H9 (cell line): ENCODE data around the gene KIF13A. TPM values are rescaled to one million over a fixed set of nuclear protein-coding genes. Genes with fewer than 3 reads are reported as not detected.

ENCODE experiments used
- DNase-seq: peaks from one replicate; pipeline ENCODE4 v3.0.0-alpha.2; 2017
- H2AFZ ChIP-seq: one replicate; pipeline ENCODE4 v1.6.1; 2013; ENCODE audit warnings: mild to moderate bottlenecking, low read length, control low read depth, moderate library complexity
- H2AK5ac ChIP-seq: 2 replicates; pipeline ENCODE4 v1.6.1; 2013; ENCODE audit warnings: low read length, control low read depth, mixed read lengths; ENCODE audit not compliant: insufficient read length
- H2BK120ac ChIP-seq: one replicate; pipeline ENCODE4 v1.6.1; 2013; ENCODE audit warnings: low read depth, mild to moderate bottlenecking, low read length, control low read depth, inconsistent platforms; ENCODE audit not compliant: poor library complexity, severe bottlenecking
- H2BK12ac ChIP-seq: 2 replicates; pipeline ENCODE4 v1.6.1; 2013; ENCODE audit warnings: low read length, control low read depth, mixed read lengths, low read depth; ENCODE audit not compliant: insufficient read length
- H2BK15ac ChIP-seq: 2 replicates; pipeline ENCODE4 v1.6.1; 2013; ENCODE audit warnings: low read depth, low read length, control low read depth
- H2BK20ac ChIP-seq: one replicate; pipeline ENCODE4 v1.6.1; 2013; ENCODE audit warnings: low read depth, mild to moderate bottlenecking, low read length, control low read depth, inconsistent platforms; ENCODE audit not compliant: poor library complexity, severe bottlenecking
- H2BK5ac ChIP-seq: 2 replicates; pipeline ENCODE4 v1.6.1; 2013; ENCODE audit warnings: low read length, control low read depth, mixed read lengths; ENCODE audit not compliant: insufficient read length
- H3K14ac ChIP-seq: 2 replicates; pipeline ENCODE4 v1.6.1; 2013; ENCODE audit warnings: low read length, control low read depth; ENCODE audit not compliant: insufficient read depth
- H3K18ac ChIP-seq: 2 replicates; pipeline ENCODE4 v1.6.1; 2013; ENCODE audit warnings: low read depth, mild to moderate bottlenecking, mixed read lengths, low read length, control low read depth; ENCODE audit not compliant: insufficient read length
- H3K23ac ChIP-seq: 2 replicates; pipeline ENCODE4 v1.6.1; 2013; ENCODE audit warnings: low read length, control low read depth, mixed read lengths, low read depth; ENCODE audit not compliant: insufficient read length
- H3K23me2 ChIP-seq: 2 replicates; pipeline ENCODE4 v1.6.1; 2013; ENCODE audit warnings: low read depth, mild to moderate bottlenecking, mixed read lengths, low read length, control low read depth; ENCODE audit not compliant: insufficient read length, poor library complexity, severe bottlenecking
- H3K27ac ChIP-seq: 2 replicates; pipeline ENCODE4 v1.5.1; 2013; ENCODE audit warnings: low read length, control low read depth, mixed read lengths, low read depth; ENCODE audit not compliant: insufficient read length
- H3K27me3 ChIP-seq: 2 replicates; pipeline ENCODE4 v1.6.1; 2013; ENCODE audit warnings: low read length, control low read depth, inconsistent platforms; ENCODE audit not compliant: insufficient read depth
- H3K4ac ChIP-seq: 2 replicates; pipeline ENCODE4 v1.6.1; 2013; ENCODE audit warnings: low read depth, mild to moderate bottlenecking, control low read depth, inconsistent platforms, low read length, moderate library complexity
- H3K4me1 ChIP-seq: 2 replicates; pipeline ENCODE4 v1.6.1; 2013; ENCODE audit warnings: low read length, control low read depth, inconsistent platforms; ENCODE audit not compliant: insufficient read depth
- H3K4me2 ChIP-seq: 2 replicates; pipeline ENCODE4 v1.6.1; 2013; ENCODE audit warnings: low read length, control low read depth, mixed read lengths; ENCODE audit not compliant: insufficient read length, insufficient read depth
- H3K56ac ChIP-seq: 2 replicates; pipeline ENCODE4 v1.6.1; 2013; ENCODE audit warnings: low read depth, mild to moderate bottlenecking, mixed read lengths, low read length, control low read depth; ENCODE audit not compliant: insufficient read length
- H3K79me1 ChIP-seq: 2 replicates; pipeline ENCODE4 v1.6.1; 2013; ENCODE audit warnings: low read depth, mild to moderate bottlenecking, moderate library complexity, low read length, control low read depth, inconsistent platforms; ENCODE audit not compliant: insufficient read depth, poor library complexity, severe bottlenecking
- H3K79me2 ChIP-seq: 2 replicates; pipeline ENCODE4 v1.6.1; 2013; ENCODE audit warnings: low read length, control low read depth, inconsistent platforms; ENCODE audit not compliant: insufficient read depth
- H3K9ac ChIP-seq: 2 replicates; pipeline ENCODE4 v1.6.1; 2013; ENCODE audit warnings: low read length, control low read depth, mixed read lengths; ENCODE audit not compliant: insufficient read length; ENCODE audit errors: extremely low read depth
- H3K9me3 ChIP-seq: one replicate; pipeline ENCODE4 v1.6.1; 2013; ENCODE audit warnings: low read depth, low read length, inconsistent platforms; ENCODE audit not compliant: control insufficient read depth
- H3T11ph ChIP-seq: one replicate; pipeline ENCODE4 v1.6.1; 2013; ENCODE audit warnings: mild to moderate bottlenecking, low read length, control low read depth, inconsistent platforms
- H4K20me1 ChIP-seq: one replicate; pipeline ENCODE4 v1.6.1; 2013; ENCODE audit not compliant: control insufficient read depth, insufficient read length, insufficient read depth
- H4K5ac ChIP-seq: 2 replicates; pipeline ENCODE4 v1.6.1; 2013; ENCODE audit warnings: low read depth, mild to moderate bottlenecking, mixed read lengths, low read length, control low read depth; ENCODE audit not compliant: insufficient read length
- H4K8ac ChIP-seq: replicated peaks from 2 replicates; pipeline ENCODE4 v1.6.1; 2013; ENCODE audit warnings: low read length, control low read depth, mixed read lengths, low read depth; ENCODE audit not compliant: insufficient read length
- H4K91ac ChIP-seq: 2 replicates; pipeline ENCODE4 v1.6.1; 2013; ENCODE audit warnings: low read depth, mild to moderate bottlenecking, moderate library complexity, mixed read lengths, low read length, control low read depth; ENCODE audit not compliant: insufficient read length
- H3K27ac Mint-ChIP-seq, 3 experiments: 2 replicates in 2 of 3; 3 replicates in 1 of 3; pipeline ENCODE4 v1.8.0; 2020 to 2021; ENCODE audit warnings: mixed read lengths in 3 of 3, mild to moderate bottlenecking in 1 of 3, moderate library complexity in 1 of 3
- H3K27me3 Mint-ChIP-seq: 2 replicates; pipeline ENCODE4 v1.8.0; 2021; ENCODE audit warnings: low read depth, mild to moderate bottlenecking, moderate library complexity, mixed read lengths
- H3K36me3 Mint-ChIP-seq, 3 experiments: 2 replicates in 2 of 3; 3 replicates in 1 of 3; pipeline ENCODE4 v1.8.0; 2020 to 2021; ENCODE audit warnings: low read depth in 3 of 3, mixed read lengths in 3 of 3; ENCODE audit not compliant: insufficient read depth in 1 of 3
- H3K4me1 Mint-ChIP-seq, 2 experiments: 2 replicates each; pipeline ENCODE4 v1.8.0; 2020; ENCODE audit warnings: mixed read lengths in 2 of 2
- H3K4me3 Mint-ChIP-seq, 2 experiments: 2 replicates in 1 of 2; 3 replicates in 1 of 2; pipeline ENCODE4 v1.8.0; 2020 to 2021; ENCODE audit warnings: mild to moderate bottlenecking in 2 of 2, mixed read lengths in 2 of 2, moderate library complexity in 1 of 2
- H3K9me3 Mint-ChIP-seq, 2 experiments: 2 replicates in 1 of 2; 3 replicates in 1 of 2; pipeline ENCODE4 v1.8.0; 2020; ENCODE audit warnings: mild to moderate bottlenecking in 2 of 2, mixed read lengths in 2 of 2, moderate library complexity in 1 of 2
- CTCF ChIP-seq: fragments of 200-600 bp; sonication (generic); conservative IDR thresholded peaks from 3 replicates; pipeline ENCODE4 v1.8.0; 2021; ENCODE audit warnings: antibody characterized with exemption, mild to moderate bottlenecking
- WGBS: extraction: QIAGEN DNeasy Blood & Tissue Kit; methylation state at CpG from one replicate; pipeline ENCODE4 v1.1.7; 2013; ENCODE audit warnings: missing lambda C conversion rate, low lambda C conversion rate, mixed read lengths; ENCODE audit not compliant: insufficient read length; ENCODE audit errors: extremely low coverage; 5-methylcytosine and 5-hydroxymethylcytosine counted together
- total RNA-seq: library from RNA; stranded (reverse); gene quantifications from 2 replicates; pipeline ENCODE4 v1.2.1, GENCODE V29; 2021

The KIF13A gene
- total RNA-seq, 1 experiment from 2014 or later, result 38.2 TPM

DNA sequence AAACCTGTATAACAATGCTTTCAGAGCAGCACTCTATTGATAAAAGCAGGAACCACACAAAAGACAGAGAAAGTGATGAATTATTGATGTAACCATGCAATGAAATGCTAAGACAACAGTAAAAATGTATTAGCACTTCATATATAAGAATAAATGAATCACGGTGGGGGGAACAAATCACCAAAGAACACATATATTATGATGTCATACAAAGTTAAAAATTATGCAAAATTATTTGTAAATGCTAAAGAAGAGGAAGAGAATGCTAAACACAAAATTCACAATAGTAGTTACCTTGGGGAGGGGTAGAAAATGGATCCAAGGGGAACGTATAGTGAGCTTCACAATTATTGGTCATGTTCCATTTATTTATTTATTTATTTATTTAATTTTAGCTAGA is 133.9 kb downstream of the KIF13A start:
- H3K79me1 ChIP-seq, result no peaks in the 10 kb centered on the region
- H3T11ph ChIP-seq, result no peak overlapping the region
- H2AFZ ChIP-seq, result no peak overlapping the region
- no peak for TF ChIP-seq CTCF
- WGBS, result no CpG with 5 or more reads among the region's 2 CpGs
- H2BK12ac ChIP-seq, result no peak overlapping the region
- no peak overlapping the region for H2BK5ac ChIP-seq
- H3K4me1 Mint-ChIP-seq, result no peaks in the 10 kb centered on the region
- no peak overlapping the region for H3K18ac ChIP-seq
- no peak overlapping the region for H3K4me3 Mint-ChIP-seq
- H3K4me2 ChIP-seq, result no peak overlapping the region
- H3K56ac ChIP-seq, result no peak overlapping the region
- no peak overlapping the region for H3K4ac ChIP-seq
- no peaks in the 10 kb centered on the region for H3K4me1 ChIP-seq
- no peaks in the 10 kb centered on the region for H3K9me3 ChIP-seq
- H3K27ac ChIP-seq, result no peak overlapping the region
- H3K14ac ChIP-seq, result no peak overlapping the region
- no peak overlapping the region for H4K91ac ChIP-seq
- H2AK5ac ChIP-seq, result no peak overlapping the region
- H2BK120ac ChIP-seq, result no peak overlapping the region
- DNase-seq, result no peak
- H3K27me3 ChIP-seq, result no peaks in the 10 kb centered on the region
- H3K27ac Mint-ChIP-seq, result no peak overlapping the region
- H2BK20ac ChIP-seq, result no peak overlapping the region
- H3K9me3 Mint-ChIP-seq, result no peaks in the 10 kb centered on the region
- H3K9ac ChIP-seq, result no peak overlapping the region
- no peak overlapping the region for H3K23ac ChIP-seq
- no peaks in the 10 kb centered on the region for H3K27me3 Mint-ChIP-seq
- H2BK15ac ChIP-seq, result no peak overlapping the region
- H3K23me2 ChIP-seq, result no peaks in the 10 kb centered on the region
- H4K5ac ChIP-seq, result no peak overlapping the region
- H3K36me3 Mint-ChIP-seq, result peaks cover 2 to 22% (median 18%) of the 10 kb centered on the region in 3 experiments; a peak in 6 of 7 replicates
- H4K20me1 ChIP-seq, result no peaks in the 10 kb centered on the region
- no peak overlapping the region for H4K8ac ChIP-seq
- H3K79me2 ChIP-seq, result no peaks in the 10 kb centered on the region
